ENCODE results near the gene TMEM86B. TPM values are rescaled to one million over a fixed set of nuclear protein-coding genes. Genes with fewer than 3 reads are reported as not detected.
A peak's percentile ranks its signal among the peaks of the same experiment; 100 is the strongest.

TMEM86B gene
- total RNA-seq, 1 experiment from 2014 or later: 18.4 TPM

GRCh38 chr19:55213547-55213946, 15.0 kb downstream of the TMEM86B start:
- Histone ChIP-seq H3K4me3 (no peak overlapping the region), H3K79me2 (ENCODE audit: low read depth) (no peaks in the 10 kb centered on the region), H3F3A (ENCODE audit: insufficient read depth, low read depth) (peaks cover 48% of the 10 kb centered on the region), H3K4me1 (replicated peaks; ENCODE audit: insufficient read depth) (peaks cover 39% of the 10 kb centered on the region), H3K27ac (no peak overlapping the region), H3K9me3 (ENCODE audit: insufficient read depth, low read depth) (peaks cover 16% of the 10 kb centered on the region; the same call in 1 of the 2 replicates), H3K9me2 (ENCODE audit: insufficient read depth) (no peaks in the 10 kb centered on the region), H4K20me1 (ENCODE audit: insufficient read depth) (no peaks in the 10 kb centered on the region), H3K27me3 (ENCODE audit: insufficient read depth, low read depth) (no peaks in the 10 kb centered on the region), H3K36me3 (ENCODE audit: low read depth) (no peaks in the 10 kb centered on the region), H2AFZ (no peak overlapping the region), H3K4me2 (no peak overlapping the region)
- no TSS peak for BruUV-seq (replicated peaks)
- POLR2A ChIA-PET (ENCODE audit: unreplicated experiment): no interaction called here
- intact Hi-C loops (cut with micrococcal nuclease; ENCODE audit: unreplicated experiment): no loop called here
- DNase-seq: no peak
- CTCF ChIA-PET: no interaction called here
- TF ChIP-seq CTCF (conservative IDR thresholded peaks at IDR 0.05) (no peak), EZH2 (IDR thresholded peaks at IDR 0.05; ENCODE audit: low read depth) (no peak)

GRCh38 chr19:55212447-55212846, 16.1 kb downstream of the TMEM86B start:
- peaks cover 42% of the 10 kb centered on the region for H3F3A ChIP-seq (ENCODE audit: insufficient read depth, low read depth)
- peaks cover 16% of the 10 kb centered on the region; the same call in 1 of the 2 replicates for H3K9me3 ChIP-seq (ENCODE audit: insufficient read depth, low read depth)
- no peaks in the 10 kb centered on the region for H3K9me2 ChIP-seq (ENCODE audit: insufficient read depth)
- H3K79me2 ChIP-seq (ENCODE audit: low read depth): no peaks in the 10 kb centered on the region
- H3K4me3 ChIP-seq: no peak overlapping the region
- H3K27ac ChIP-seq: no peak overlapping the region
- peaks cover 36% of the 10 kb centered on the region for H3K4me1 ChIP-seq (replicated peaks; ENCODE audit: insufficient read depth)
- no peak overlapping the region for H3K4me2 ChIP-seq
- BruUV-seq (replicated peaks): no TSS peak
- no peaks in the 10 kb centered on the region for H3K27me3 ChIP-seq (ENCODE audit: insufficient read depth, low read depth)
- CTCF ChIA-PET: no interaction called here
- no peak overlapping the region for H2AFZ ChIP-seq
- DNase-seq: no peak
- H3K36me3 ChIP-seq (ENCODE audit: low read depth): no peaks in the 10 kb centered on the region
- TF ChIP-seq EZH2 (IDR thresholded peaks at IDR 0.05; ENCODE audit: low read depth): no peak
- peak; percentile 57 for TF ChIP-seq CTCF (conservative IDR thresholded peaks at IDR 0.05)
- POLR2A ChIA-PET (ENCODE audit: unreplicated experiment): interaction anchor here (0.6 kb wide), 1 partner anchor 14 kb away, joined by 3 read pairs; no protein-coding TSS in a partner anchor
- H4K20me1 ChIP-seq (ENCODE audit: insufficient read depth): no peaks in the 10 kb centered on the region
- intact Hi-C loops (cut with micrococcal nuclease; ENCODE audit: unreplicated experiment): no loop called here

GRCh38 chr19:55209693-55210472, 18.7 kb downstream of the TMEM86B start:
- TSS peak; percentile 78 for BruUV-seq (replicated peaks)
- POLR2A ChIA-PET (ENCODE audit: unreplicated experiment): interaction anchor here (1.0 to 1.1 kb wide), 2 partner anchors 43 to 50 kb away, joined by 4 to 5 read pairs; no protein-coding TSS in a partner anchor

More at GRCh38 chr19:55209693-55210472, 18.7 kb downstream of the TMEM86B start:
- Histone ChIP-seq H3K36me3 (ENCODE audit: low read depth) (no peaks in the 10 kb centered on the region), H2AFZ (no peak overlapping the region), H3K9me3 (ENCODE audit: insufficient read depth, low read depth) (peaks cover 16% of the 10 kb centered on the region; the same call in 1 of the 2 replicates), H3K9me2 (ENCODE audit: insufficient read depth) (no peaks in the 10 kb centered on the region), H3K27ac (peak overlapping the region; percentile 85), H3K27me3 (ENCODE audit: insufficient read depth, low read depth) (no peaks in the 10 kb centered on the region), H3K4me3 (peak overlapping the region; percentile 53; the same call in 1 of the 2 replicates), H3K4me2 (peak overlapping the region; percentile 86), H3K79me2 (ENCODE audit: low read depth) (no peaks in the 10 kb centered on the region), H3F3A (ENCODE audit: insufficient read depth, low read depth) (peaks cover 28% of the 10 kb centered on the region), H4K20me1 (ENCODE audit: insufficient read depth) (no peaks in the 10 kb centered on the region), H3K4me1 (replicated peaks; ENCODE audit: insufficient read depth) (peaks cover 40% of the 10 kb centered on the region)
- TF ChIP-seq CTCF (conservative IDR thresholded peaks at IDR 0.05) (no peak), EZH2 (IDR thresholded peaks at IDR 0.05; ENCODE audit: low read depth) (no peak)
- intact Hi-C loops (cut with micrococcal nuclease; ENCODE audit: unreplicated experiment): loop anchor here (1.0 kb wide), 2 partner anchors 21 to 44 kb away; partner anchors contain the start of gene DNAAF3
- CTCF ChIA-PET: interaction anchor here (0.6 to 1.6 kb wide), 2 partner anchors 43 to 1038 kb away, joined by 3 to 7 read pairs; no protein-coding TSS in a partner anchor
- peak; percentile 73 to 99 for DNase-seq

Data from PC-9 (cell line).